Amniotic epithelial cell (primary cell): ENCODE data around the gene GRK5.

Experiments
- DNase-seq: peaks from one replicate; pipeline ENCODE4 v3.0.0-alpha.2; 2010; ENCODE audit warnings: low read depth

GRK5 gene

DNA sequence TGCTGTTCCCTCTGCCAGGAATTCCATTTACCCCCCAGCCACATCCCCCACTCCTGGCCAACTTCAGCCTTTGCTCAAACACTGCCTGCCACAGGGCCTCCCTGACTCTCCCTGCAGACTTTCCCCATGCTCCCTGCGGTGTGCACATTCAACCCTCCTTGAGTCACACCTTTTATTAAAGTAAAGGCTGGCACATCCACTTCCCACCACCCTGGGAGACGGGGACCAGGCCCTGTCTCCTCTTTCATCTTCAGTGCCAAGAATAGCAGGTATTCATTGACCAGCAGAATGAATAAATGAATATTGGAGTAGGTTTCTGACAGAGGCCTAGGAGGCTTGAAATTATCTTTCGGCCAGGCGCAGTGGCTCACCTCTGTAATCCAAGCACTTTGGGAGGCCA is 91.4 kb downstream of the GRK5 start:
- DNase-seq, result no peak

DNA sequence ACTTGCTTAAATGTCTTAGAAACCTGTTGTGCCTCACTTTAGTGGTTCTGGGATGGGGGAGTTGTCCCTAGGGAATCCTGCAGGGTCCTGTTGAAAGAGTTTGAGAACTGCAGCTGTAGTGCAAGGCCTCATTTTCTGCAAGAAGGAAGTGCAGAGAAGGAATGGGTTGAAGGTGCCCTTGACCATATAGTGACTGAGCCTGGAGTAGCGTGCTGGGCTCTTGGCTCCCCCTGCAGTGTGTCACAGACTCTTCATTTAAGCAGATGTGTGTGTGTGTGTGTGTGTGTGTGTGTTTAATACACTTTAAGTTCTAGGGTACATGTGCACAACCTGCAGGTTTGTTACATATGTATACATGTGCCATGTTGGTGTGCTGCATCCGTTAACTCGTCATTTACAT is 92.2 kb downstream of the GRK5 start:
- peak; percentile 27 for DNase-seq

DNA sequence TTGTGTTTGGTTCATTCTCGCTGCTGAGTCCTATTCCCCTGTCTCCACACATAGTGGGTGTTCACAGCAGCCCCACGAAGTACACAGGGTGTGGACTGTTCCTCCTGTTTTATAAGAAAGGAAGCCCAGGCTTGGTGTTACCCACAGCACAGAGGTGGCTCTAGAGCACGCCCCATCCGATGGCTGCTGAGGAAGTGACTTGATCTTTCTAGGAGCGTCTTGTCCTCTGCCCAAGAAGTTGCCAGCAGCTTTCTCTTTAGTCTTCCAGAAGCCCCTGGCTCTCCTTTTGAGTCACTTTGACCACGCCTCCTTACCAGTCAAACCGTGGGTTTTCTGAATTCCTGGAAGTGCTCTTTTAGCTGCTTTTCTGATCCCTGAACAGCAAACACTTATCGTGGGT is 94.0 kb downstream of the GRK5 start:
- DNase-seq, result no peak

DNA sequence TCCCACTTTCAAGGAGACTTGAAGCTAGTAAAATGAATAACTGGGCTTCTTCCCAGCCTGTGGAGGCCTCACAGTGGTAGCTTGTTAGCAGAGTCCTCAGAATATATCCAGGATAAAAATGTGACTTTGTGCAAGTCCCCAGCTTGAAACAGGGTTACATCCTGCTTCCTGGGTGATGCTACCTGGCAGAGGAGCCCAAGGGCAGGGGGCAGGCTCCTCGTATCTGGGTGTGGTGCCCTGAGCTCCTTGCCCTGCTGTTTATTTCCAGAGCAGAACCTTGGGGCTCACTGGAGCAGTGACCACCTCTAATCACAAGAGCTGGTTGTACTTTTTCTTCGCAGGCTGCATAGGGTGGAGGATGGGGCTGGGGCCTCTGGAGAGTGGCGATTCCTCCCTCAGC is 94.8 kb downstream of the GRK5 start:
- no peak for DNase-seq

DNA sequence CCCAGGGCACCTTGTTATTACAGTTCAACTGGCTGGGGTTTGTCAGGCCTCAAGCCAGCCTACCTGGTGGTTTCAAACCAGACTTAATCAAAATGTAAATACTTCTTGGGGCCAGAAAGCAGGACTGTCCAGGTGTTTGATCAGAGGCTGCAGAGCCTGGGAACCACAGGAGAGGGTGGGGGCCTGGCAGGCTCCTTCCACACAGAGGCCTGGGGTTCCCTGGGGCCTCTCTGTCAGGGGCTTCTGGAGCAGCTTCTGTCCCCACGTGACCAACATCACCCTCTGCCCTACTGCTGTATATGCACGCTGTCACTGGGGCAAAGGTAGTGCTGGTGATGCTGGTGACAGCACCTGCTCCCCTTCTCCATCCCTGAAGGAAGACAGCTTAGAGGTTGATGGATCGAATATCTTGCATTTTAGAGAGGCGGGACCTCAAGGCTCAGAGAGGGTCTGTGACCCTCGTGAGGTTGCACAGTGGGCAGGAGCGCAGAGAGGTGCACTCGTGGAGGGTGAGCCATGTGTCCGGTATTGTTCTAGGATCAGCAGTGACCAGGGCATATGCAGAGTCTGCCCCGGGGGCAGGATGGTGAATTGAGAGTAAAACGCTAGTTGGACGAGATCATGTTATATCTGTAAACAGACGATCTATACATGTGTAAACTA is 95.4 kb downstream of the GRK5 start:
- DNase-seq, result no peak

DNA sequence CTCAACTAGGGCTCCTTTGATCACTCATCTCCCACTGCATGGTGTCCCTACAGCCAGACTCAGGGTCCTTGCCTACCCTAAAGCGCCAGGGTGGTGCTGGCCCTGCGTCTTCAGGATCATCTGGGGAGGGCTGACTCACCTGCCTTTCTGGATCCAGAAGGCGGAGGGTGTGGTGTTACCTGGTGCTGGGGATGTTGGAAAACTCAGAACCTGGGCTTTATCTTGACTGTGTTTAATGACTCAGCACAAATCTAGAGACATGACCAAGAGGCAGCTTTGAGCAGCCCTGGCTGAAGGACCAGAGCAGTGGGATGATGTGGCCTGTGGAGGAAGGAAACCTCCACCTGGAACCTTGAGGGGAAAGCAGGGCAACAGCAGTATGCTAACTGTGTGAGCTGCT is 96.5 kb downstream of the GRK5 start:
- no peak for DNase-seq

DNA sequence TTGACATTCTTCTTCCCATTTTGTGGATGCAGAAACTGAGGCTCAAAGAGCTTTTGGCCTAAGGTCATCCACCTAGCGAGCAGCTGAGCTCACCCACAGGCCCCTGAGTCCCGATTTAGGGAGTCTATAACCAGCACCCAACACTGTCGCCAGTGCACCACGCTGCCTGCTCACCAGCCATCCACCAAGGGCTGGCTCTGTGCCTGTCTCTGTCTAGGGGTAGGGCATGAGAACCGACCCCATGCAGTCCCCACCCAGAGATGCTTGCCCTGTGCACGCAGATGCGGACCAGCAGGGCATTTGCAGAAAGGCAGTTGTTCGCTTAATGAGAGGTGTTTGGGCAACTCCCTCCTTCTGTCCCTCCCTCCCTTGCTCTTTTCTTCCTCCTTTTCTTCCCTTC is 97.2 kb downstream of the GRK5 start:
- DNase-seq, result no peak

DNA sequence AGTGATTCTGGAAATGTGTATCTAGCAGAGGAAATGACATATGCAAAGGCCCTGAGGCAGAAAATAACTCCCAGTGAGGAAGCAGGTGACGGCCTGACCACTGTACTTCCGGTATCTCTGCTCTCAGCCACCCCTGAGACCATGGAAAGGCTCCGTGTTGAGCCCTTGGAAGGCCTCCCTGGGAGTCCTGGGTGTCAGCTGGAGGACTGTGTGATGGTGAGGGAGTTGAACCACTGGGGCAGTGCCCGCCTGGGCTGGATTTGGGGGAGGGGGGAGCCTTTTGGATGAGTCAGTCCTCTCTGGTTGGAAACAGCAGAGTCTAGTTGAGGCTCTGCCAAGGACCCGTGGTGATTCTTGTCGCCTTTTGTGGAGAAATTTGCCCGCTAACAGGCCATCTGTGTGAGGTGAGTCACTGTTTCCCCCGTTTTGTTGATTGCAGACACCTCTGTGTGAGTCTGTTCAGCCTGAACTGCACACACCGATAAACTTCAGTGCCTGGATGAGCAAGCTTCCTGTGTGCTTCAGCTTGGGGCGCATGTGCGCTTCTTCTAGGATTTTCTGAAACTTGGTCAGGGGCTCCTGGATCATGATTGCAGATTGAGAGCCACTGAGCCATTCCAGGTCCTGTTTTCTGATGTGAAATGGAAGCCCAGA is 98.6 kb downstream of the GRK5 start:
- DNase-seq, result peak; percentile 99

DNA sequence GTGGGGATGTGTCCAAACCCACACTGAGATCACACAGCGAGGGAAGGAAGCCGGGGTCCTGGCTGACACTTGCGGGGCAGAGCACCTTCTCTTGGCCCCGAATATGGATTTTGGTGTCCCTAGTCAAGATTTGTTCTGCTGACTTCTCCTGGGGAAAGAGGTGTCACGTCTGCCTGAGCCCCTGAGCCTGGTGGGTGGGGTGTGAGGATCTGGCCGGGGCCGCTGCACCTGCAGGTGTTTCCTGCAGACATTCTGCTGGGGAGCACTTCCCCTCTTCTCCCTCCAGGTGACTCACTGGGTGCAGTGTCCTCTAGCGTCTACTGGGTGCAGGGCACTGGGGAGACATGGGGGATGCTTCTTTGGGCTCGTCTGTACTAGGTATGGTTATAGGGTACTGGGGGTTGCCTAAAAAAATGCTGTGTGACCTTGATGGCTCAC is 99.2 kb downstream of the GRK5 start:
- no peak for DNase-seq

DNA sequence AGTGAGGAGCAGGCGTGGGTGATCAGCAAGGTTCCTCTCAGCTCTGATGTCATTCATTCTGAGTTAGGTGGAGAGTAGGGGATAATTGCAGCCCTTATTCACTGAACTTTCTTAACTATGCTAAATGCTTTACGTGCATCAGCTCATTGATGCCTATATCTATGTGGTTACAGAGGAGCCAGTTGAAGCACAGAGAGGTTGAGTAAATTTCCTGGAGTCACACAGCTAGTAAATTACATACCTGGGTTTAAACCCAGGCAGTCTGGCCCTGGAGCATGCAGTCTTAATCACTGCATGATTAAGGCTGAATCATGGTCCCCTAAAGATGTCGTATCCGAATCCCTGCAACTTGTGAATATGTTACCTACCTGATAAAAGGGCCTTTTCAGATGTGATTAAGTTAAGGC is 99.6 kb downstream of the GRK5 start:
- DNase-seq, result no peak

DNA sequence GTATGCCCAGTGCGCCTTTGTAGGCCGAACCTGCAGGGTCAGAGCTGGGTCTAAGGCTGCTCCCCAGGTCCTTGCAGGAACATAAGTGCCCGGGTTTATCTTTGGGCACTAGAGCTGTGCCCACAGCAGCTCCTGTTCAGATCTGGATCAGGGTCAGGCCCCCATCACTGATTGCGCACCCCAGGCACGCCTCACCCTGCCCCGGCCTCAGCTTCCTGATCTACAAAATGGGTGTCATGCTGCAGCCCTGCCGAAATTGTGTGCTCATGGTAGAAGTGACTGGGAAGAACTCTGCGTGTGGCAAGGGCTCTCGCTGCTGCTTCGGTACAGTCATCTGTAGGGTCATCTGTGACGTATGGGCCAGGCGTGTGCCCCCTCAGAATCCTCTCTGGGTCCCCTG is 100.7 kb downstream of the GRK5 start:
- no peak for DNase-seq

DNA sequence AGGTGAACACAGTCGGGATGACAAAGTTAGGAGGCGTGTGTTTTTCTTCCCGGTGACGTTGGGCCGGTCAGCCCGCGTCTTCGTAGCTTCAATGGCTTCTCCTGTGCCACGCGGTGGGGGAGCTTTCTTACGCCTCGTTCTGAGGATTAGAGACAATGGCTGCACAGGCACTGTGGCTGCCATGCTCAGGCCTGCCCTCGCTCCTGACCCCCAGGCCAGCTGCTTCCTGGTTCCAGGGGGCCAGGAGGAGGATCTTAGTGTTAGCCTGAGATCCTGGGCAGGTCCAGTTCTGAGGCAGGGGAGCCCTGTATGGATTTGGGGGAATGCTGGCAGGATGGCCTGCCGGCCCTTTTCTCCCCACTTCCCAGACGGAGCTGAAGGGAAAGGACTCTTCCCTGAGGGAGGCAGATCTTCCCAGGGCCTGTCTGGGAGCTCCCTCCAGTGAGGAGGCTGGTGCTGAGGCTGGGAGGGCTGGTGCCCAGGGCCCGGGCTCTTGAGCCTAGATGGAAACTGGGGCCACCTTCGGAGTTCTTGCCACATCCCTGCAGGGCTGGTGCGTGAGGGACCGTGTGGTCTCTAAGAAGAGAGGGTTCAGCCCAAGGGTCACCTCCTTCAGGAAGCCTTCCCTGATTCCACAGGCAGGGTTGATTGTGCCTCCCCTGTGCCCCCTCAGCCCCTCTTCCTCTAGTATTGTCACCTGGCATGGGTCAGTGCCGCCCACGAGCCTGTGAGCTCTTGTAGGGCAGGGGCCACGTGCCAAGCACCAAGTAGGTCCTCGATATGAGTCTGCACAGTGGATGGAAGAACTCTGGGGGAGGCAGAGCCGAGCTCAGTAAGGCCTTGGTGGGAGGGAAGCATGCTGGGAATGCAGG is 101.4 kb downstream of the GRK5 start:
- no peak for DNase-seq

DNA sequence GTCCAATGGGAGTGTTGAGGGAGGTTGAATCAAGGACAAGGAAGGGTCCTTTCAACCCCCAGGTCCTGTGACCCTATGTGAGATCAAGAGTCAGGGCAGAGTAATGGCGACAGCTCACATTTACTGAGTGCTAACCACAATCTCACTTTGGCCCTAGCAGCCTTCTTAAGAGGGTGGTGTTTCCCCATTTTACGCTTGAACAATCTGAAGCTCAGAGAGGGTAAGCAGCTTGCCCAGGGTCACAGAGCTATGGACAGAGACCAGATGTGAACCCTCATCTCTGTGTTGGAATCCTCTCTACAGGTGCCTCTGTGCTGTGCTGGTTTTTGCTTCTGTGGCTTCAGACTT is 102.0 kb downstream of the GRK5 start:
- DNase-seq, result no peak

DNA sequence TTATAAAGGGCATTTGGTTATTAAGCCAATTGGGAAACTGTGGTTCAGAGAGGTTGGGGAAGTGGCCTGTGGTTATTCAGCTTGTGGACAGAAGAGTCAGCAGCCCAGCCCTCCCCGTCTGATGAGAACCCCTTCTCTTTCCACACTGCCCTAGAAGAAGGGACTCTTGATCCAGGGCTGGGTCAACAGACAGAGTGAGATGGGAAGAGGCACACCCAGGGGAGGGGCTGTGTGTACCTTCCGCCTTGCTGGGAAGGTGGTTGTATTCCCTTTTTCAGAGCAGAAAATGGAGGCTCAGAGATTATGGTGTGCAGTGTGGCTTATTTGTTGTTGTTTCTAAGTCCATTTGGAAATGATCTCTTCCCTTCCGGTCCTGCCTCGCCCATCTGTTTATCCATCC is 103.4 kb downstream of the GRK5 start:
- no peak for DNase-seq

DNA sequence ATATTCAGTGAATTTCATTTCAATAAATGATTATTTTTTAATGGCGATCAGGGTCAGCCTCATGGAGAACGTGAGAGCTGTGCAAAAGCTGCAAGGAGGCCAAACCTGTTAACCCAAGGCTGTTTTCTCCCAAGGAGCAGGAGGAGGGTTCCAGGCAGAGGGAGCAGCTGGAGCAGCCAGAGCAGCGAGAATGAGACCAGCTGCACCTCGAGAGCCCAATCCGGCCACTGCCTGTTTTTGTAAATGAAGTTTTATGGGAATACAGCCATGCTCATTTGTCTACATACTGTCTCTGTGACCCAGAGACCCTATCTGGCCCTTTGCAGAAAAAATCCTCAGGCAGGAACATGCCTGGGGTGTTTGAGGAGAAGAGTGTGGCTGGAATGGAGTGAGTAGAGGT is 104.9 kb downstream of the GRK5 start:
- no peak for DNase-seq

DNA sequence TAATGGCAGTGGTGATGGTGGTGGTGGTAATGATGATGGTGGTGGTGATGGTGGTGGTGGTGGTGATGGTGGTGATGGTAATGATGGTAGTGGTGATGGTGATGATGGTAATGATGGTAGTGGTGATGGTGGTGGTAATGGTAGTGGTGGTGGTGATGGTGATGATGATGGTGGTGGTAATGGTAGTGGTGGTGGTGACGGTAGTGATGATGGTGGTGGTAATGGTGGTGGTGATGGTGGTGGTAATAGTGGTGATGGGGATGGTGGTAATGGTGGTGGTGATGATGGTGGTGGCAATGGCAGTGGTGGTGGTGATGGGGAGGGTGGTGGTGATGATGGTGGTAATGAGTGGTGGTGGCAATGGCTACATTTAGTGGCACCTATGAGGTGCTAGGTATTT is 105.7 kb downstream of the GRK5 start:
- no peak for DNase-seq

DNA sequence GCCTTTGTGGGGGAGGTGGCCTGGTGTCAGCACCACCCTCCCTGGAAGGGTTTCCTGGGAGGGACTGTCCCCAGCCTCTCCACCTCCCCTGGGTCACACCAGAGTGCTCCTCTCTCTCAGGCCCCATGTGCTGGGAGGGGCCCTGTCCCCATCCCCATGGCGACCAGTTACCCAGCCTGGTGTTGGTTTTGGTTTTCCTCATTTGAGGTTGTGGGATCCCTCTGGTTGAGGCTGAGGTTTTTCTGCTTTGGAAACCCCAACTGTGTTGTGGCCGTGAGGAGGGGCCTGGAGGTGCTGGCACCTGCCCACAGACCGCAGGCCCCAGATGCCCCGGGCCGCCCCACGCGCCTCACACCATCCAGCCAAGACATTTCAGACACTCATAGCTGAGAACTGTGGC is 106.3 kb downstream of the GRK5 start:
- DNase-seq, result no peak

DNA sequence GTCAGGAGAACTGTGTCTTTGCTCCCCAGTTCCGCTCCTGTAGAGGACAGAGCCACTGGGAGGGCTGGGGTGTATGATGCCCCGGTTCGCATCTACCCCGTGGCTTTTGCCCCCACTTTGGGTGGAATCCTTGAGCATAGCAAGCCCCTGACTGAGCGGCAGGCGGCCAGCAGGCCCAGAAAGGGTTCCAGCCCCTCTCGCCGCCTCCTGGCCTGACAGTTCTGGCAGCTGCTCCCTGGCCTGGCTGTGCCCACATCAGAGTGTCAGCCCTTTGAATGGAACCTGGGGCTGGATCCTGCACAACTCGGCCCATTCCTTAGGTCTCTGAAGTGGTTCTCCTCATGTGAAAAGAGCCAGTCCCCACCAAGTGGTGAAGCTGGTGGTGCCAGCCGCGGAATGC is 106.7 kb downstream of the GRK5 start:
- no peak for DNase-seq

DNA sequence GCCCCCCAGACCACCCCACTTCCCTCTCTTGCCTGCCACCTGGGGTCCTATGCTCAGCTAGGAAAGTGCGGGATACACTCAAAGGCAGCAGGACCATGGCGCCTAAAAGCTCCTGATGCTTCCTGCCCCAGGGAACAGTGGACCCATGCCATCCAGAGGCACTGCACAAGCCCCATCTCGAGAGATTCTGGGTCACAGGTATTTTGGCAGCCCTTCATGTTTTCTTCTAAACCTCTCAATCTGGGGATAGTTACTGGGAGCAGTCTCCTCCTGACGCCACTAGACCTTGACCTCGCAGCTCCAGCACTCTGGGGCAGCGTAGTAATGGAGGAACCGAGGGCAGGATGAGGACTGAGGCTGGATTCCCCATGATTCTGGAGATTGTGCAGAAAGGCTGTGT is 107.1 kb downstream of the GRK5 start:
- DNase-seq, result no peak

DNA sequence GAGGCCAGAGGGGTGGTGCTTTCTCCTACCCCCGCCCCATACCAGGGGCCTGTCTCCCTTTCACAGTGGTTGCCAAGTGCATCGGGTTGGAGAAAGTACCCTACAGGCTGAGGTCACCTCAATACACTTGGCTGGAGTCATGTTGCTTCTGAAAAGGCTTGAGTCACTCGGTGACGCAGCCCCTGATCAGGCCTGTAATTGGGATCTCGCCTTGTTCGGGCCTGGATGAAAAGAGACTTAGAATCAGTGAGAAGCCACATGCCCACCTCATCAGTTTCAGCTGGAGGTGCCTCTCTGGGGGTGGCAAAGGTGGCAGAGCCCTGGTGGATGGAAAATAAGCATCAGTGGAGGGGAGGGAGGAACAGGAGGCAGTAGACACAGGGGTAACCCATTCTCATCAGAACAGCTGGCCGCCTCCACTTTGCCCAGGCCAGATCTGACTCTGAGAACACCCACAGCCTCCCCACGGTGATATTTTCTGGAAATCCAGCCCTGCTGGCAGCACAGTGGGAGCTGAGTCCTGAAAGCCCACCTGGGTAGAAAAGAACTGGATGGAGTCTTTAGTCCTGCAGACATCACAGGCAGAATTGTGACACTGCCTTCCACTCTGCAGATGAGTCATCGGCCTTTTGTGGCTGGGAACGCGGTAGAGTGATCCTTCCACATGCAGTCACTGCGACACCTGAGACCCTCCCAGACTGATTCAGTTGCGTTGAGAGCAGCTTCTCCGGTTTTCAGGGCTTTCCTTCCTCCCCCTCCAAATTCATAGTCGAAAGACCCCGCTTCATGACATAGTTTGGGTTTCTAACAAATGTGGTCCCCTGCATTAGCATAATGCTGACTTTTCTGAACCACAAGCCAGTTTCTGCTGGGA is 108.0 kb downstream of the GRK5 start:
- DNase-seq, result peak; percentile 83

DNA sequence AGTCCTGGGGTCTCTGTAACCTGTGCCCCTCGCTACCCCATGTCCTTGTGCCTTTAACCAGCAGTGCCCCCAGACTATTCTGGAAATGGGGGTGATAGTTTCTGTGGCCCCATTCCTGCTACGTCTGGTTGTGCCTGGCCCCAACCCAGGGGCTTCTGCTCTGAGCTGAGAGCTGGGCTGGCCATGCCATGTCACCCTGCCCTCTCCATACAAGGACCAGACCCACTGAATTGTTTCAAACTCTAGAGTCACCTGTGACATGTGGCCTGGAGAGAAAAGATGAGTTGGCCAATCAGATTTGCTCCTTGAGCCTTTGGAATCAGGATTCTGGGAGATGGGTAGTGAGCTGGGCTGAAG is 108.6 kb downstream of the GRK5 start:
- no peak for DNase-seq

DNA sequence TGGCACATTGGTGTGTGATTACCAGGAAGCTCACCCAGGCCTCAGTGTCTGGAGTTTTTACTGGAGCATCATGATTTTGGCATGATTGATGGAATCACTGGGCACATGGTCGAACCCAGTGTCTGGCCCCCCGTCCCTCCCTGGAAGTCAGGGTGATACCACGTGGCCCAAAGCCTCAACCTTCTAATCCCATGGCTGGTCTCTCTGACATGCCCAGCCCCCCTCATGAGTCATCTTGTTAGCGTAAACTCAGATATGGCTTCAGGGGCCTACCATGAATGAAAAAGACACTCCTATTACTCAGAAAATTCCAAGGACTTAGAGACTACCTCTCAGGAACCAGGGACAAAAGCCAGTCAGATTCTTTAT is 109.3 kb downstream of the GRK5 start:
- DNase-seq, result peak; percentile 86
